ENCODE data around the gene ITGBL1.

The ITGBL1 gene

DNA sequence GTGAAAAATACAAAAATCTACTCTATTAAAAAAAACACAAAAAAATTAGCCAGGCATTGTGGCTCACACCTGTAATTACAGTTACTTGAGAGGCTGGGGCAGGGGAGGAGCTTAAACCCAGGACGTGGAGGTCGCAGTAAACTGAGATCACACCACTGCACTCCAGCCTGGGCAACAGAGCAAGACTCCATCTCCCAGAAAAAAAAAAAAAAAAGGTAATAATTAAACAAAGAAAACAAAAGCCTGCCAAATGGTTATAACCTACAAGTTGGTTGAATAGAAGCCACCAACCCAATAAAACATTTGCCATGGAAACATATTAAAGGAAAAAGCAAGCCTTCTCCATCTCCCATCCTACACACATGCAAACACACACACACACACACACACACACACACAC, 255.2 kb downstream of the ITGBL1 start:
- DNase-seq, result no peak

DNA sequence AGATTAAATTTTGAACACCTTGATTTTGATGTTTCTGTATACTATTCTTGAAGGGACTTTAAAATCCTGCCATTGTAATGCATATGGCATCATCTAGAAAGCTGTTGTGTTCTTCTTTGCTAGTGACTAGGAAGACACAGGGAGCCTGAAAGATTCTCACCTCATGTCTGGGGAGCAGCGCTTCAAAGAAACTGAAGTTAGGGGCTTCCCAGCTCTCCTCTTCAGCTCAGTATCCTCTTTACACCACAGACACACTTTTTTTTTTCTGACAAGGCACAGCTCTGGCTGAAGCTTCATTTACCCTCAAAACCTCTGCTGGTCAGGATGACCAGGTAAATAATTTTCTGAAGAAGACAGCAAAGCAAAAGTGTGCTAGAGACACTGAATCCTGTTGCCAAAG, 255.6 kb downstream of the ITGBL1 start:
- no peak for DNase-seq

DNA sequence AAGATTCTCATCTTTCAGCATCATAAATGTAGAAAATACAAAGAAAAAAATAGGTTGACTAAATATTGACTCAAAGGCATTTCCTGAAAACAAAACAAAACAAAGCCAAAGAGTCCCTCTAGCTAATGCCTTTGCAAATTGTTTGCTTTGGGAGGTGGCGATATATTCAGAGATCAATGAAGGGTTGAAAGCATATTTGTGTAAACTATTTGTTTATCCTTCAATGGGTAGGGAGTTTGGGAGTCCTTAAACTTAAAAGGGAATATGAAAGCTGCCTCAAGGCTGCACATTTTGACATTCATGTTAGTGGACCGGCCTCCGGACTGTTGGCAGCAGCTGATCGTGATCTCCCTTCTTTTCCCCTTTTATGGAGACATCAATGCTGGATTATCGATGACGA, 257.5 kb downstream of the ITGBL1 start:
- DNase-seq, result no peak

DNA sequence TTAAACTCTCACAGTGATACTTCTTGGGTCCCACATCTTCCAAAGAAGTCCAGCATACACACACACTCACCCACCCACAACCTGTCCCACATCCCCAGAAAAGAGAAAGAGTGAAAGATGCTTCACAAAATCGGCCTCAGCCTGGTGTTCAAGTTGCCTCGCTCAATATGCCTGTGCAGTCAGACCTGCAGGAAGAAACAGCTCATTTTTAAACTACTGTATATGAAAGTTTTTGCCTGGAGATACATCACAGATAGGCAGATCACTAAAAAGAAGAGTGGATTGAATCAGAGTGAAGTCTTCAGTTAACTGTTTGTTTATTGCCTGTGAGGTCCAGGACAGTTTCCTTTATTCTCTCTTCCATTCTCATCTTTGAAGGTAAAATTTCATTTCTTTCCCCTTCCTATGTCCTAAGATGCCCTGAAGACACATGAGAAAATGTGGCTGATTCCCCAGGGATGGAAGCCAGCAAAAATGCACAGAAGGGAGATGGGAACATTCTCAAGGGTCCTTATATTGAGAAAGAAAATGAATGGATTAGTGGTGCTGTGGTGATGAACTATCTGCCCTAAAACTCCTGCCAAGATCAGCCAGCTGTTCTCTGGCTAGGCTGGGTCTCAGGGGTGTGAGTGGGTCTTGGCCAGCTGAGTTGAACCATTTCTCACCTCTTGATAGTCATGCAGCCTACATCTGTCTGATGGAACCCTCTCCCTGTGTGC, 259.0 kb downstream of the ITGBL1 start:
- DNase-seq, result no peak

DNA sequence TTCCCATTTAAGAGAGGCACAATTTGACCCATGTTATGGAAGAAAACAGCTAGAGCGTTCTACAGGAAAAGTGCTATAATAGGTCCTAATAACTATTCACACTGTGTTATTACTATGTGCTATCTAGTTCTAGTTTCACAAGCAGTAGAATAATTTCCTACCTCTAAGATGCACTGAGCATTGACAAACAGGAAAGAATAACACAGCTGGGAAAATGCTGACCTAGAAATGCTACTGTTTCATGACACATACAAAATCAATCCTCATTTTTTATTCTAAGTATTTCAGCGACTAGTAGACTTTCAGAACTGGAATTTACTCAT, 259.5 kb downstream of the ITGBL1 start:
- no peak for DNase-seq

DNA sequence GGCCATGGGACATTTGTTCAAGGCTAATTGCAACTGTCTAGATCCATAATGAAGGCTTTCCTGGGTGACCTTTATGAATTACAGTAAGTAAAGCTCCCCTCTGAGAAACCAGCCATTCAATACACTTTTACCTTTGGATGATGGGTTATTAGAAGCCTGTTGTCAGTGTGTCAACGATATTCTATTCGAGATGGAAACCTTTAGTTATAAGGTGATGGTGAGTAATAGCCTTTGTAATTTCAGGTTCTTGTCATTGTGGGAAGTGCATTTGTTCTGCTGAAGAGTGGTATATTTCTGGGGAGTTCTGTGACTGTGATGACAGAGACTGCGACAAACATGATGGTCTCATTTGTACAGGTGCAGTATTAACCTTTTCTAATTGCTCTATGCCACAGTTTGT, 261.7 kb downstream of the ITGBL1 start:
- DNase-seq, result peak; percentile 64

DNA sequence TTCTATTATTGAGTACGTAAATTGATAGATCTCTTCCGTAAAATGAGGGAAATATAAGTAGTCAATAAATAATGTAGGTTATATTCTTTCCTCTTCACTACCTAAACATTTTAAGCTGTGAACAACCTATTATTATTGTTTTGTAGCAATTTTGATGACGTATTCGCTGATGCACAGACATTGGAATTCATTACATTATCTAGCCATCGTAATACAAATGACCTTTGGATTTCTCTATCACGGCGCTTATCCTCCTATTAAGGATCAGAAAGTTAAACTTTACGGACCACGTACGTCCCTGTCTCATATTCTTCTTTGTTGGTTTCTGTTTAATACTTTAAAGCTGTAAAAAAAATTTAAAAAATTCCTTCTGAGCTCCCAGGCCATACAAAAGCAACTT, 264.9 kb downstream of the ITGBL1 start:
- DNase-seq, result no peak

DNA sequence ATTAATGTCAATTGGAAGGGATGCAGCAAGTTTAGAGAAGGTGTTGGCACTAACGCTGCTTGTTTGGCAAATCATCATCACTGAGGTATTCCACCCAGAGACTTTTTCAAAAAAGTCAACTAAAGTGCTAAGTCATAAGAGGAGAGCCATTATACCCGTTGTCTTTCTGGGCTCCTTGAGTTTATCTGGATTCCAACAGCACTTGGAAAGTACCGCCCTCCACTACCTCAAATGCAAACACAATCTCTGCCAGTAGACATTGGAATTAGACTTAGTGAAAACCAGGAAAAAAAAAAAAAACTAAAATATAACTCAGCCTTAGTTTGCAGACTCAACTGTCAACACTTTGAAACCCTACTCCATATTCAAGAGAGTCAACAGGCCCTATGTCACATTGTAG, 266.0 kb downstream of the ITGBL1 start:
- no peak for DNase-seq

DNA sequence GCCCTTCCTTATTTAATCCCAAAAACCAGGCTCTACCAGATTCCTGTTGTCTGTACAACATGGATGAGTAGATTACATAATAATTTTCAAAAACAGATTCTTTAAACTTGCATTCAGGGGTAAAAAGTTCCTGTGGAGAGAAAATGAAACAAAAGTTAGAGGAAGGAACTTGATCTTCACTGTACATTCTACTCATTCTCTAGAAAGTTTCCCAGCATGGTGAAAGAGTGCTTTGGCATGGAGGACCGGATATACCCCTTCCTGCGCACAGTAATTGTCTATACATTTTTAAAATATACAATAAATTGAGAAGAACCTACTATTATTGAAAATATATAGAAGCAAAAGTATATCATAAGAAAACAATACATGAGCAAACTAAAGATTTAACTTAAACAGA, 274.2 kb downstream of the ITGBL1 start:
- DNase-seq, result no peak

DNA sequence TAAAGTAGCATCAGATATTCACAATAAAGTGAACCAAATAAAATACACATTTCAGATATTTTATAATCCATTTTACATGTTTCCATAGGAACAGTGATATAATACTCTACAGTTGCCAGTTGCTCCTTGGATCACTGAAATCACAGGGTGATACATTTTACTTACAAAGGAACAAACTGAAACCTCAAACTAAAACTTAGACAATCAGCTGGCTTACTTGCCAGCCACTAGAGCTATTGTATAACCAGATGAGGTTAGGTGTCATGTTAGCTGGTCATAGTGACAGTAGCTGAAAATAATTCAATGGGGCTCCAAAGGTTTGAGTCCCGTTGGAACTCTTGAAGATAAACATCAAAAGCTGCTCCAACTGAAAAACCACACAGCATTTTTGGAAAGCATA, 274.6 kb downstream of the ITGBL1 start:
- no peak for DNase-seq

DNA sequence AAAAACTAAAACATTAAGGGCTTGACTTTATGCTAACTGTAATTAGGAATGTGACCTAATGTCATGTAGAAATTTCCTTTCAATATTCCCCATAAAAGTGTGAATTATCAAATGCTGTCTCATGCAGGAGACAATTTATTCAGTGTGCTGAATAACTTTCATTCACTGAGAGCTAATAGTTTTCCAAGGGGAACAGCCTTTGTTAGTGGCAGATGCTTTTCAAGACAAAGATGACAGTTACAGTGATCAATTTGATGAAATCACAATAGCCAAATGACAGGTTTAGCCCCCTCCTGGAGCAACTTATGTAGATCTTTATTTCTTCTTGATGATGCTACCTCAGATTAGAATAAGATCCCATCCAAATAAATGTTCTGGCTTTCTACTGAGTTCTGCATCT, 275.5 kb downstream of the ITGBL1 start:
- no peak for DNase-seq

DNA sequence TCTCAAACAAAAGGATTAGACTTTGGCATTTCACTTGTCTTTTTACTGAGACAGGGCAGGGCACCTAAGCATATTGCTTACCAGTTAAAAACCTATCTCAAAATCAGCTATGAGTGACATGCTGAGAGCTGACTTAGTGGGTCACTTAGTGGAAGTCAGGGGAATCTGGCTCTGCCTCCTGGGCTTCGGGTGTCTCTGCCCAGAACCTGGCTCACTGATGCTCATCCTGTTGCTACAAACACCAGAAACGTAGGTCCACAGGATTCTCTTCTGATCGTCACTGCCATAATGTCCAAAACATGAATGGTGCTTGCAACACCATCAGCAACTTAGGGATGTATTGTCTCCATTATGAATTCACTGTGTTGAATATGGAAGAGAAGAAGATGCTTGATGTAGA, 276.1 kb downstream of the ITGBL1 start:
- no peak for DNase-seq

DNA sequence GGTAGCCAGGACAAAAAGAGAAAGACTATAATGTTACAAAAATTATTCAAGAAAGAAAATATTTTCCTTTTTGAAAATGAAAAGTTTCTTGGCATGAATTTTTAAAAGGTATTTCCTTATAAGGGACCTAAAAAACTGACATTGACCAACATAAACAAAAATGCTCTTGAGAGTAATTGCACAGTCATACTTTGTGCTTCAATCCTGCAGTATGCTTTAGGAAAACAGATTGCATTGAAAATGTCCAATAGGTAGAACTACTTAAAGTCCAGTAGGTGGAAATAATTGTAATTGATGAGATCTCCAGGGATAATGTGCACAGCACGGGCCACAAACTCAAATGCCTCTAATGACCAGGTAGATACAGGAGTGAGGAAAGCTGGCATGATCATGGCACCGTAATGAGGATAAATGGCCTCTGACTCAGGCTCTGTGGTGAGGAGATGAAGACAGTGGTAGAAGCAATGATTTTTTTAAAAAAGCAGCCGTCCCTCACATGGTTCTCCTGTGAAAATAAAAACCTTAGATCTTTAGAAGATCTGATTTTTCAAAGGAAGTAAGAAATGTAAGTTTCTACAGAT, 278.0 kb downstream of the ITGBL1 start:
- DNase-seq, result no peak

DNA sequence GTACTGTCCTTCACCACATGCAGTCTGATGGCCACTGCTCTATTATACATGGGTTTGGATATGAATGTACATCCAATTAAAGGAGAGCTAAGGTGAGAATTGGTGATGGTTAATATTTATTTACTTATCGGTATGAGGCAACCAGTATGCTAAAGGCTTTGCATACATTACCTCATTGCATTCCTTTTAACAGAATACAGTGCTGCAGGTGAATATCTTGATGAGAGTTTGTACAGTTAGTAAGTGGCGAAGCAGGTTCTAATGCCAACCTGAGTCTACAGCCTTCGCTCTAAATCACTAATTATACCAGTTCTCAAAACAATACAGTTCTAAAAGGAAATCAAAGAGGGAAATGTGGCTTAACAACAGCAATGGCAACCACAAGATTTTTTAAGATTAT, 284.1 kb downstream of the ITGBL1 start:
- DNase-seq, result no peak

DNA sequence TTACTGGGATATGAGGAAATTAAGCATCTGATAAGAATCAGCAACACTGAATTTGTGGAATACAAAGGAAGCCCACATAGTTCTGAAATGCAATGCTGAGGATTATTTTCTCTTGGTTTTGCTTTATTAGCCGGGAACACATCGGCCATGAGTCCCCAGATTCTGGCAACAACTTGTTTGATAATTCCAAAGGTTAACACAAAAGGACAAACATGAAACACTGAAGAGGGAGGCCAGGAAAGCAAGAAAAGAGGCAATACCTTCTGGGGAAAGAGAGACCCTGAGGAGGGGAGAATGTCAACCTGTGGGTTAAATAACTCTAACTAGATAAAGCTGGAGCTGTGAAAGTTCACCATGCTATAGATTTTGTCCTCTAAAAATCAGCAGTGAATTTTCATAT, 285.9 kb downstream of the ITGBL1 start:
- DNase-seq, result no peak

DNA sequence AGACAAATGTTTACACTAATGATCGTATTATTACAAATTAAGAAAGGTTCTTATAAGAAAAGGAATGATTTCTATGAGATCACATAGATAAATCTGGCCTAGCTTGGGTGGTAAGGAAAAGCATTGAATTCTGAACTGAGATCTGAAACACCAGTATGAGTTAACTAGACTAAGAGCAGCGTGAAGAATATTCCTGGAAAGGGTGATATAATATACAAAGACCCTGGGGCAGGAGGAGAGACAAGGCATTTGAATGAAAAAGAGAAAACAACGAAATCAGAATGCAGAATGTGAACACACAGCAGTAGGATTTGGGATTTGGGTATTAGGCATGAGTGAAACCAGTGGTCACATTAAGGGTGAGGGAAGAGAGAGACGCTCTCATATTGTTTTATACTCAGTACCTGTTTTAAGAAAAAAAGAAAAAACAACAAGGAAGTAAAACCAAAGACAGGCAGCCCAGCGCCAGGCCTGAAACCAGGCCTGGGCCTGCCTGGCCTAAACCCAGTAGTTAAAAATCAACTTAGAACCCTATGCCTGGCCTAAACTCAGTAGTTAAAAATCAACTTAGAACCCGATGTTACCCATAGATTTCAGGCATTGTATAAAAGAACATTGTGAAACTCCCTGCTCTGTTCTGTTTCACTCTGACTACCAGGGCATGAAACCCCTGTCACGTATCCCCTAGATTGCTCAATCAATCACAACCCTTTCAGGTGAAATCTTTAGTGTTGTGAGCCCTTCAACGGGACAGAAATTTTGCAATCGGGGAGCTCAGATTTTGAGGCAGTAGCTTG, 287.1 kb downstream of the ITGBL1 start:
- DNase-seq, result no peak

DNA sequence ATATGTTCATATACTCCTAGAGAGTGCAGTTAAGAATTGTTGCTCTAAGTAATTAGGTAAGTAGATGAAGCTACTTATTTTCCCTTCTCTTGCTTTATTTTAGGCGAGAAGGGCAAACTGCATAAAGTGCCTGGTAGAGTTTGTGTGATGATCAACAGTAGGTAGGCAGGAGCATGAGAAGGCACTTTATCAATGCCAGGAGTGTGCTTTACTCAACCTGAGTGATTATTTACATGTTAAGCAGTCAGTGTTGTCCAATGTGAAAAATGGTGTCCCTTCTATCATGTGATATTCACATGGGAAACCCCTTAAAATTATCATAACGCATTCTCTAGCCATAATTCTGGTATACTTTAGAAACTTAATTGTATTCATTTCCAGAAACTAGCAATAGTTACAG, 294.0 kb downstream of the ITGBL1 start:
- DNase-seq, result no peak

DNA sequence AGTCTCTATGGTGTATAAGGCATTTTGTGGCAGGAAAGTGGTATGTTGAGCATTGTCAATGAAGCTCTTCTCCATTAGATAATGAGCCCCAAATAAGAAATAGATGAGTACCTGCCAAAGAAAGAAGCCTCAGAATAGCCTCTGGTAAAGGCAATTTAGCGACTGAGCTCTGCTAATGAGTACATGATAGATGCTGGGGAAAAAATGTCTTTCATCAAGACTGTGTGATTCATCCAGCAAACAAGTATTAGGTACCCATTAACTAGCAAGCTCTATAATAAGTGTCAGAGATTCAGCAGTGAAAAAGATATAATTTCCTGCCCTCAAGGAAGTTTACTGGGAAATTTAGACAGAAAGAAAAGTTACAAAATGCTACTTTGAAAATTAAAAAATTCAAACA, 294.6 kb downstream of the ITGBL1 start:
- no peak for DNase-seq

DNA sequence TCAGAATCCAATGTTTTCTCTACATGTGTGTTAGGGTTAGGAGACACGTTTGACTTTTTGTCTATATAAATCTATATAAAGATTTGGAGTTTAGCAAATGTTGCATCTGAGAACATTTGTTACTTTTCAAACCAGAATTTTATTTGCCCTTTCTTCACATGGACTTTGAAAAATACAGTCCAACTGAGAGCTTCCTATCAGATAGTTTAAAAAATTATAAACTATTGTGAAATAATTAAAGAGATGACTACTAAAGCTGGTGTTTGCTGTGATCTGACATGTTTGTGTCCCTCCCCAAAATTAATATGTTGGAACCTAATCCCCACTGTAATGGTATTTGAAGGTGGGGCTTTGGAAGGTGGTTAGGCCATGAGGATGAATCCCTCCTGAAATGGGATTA, 297.1 kb downstream of the ITGBL1 start:
- DNase-seq, result no peak

DNA sequence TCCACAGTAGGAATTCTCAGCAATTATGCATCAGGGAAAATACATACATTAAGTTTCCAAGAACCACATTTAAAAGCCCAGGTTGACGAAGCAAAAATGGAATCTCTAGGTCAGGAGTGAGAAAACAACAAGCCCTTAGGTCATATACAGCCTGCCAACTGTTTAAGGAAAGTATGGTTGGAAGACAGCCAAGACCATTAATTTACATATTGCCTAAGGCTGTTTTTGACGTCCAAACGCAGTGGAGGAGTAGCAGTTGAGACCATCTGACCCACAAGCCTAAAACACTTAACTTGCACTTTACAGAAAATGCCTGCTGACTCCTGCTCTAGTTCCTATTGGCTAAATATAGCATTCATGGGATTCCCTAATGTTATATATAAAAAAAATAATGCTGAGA, 299.0 kb downstream of the ITGBL1 start:
- peak; percentile 29 for DNase-seq

DNA sequence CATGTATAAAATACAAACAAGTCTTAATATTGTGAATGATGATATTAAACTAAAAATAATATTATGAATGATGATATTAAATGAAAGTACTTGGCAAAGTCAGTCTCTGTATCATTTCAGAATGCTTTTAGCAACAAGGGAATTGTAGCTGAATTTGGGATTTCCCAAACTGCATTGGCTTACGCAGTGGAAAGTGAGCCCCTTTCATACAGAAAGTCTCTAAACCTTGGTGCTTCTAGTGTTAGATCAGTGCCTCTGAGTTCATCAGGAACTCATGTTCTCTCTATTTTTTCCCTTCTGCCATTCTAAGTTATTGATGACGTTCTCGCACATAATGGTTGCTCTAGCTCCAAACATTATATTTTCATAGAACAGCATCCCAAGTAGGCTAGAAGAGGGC, 300.0 kb downstream of the ITGBL1 start:
- no peak for DNase-seq

DNA sequence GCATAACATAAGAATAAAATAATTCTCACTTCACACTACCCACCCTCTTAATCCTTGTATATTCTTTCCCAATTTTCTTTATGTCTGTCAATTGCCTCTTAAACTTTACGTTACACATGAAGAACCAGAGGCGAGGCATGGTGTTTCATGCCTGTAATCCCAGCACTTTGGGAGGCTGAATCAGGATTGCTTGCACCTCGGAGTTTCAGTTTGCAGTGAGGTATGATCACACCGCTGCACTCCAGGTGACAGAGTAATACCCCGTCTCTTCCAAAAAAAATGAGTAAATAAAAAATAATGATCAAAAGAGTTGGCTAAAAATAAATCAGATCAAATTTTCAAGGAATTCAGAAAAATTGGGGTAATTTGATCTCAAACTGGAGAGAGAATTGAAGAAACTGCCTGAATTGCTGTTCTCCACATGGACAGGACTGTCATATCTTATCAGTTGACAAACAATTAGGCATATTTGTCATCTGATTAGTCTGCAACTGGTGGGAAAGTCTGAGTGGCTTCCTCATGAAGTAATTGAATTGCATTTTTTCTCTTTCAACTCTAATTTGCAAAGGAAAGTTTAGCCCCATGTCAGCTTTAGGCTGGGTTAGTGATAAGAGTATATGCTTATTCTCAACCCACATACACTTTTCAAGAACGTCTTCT, 302.9 kb downstream of the ITGBL1 start:
- DNase-seq, result no peak

DNA sequence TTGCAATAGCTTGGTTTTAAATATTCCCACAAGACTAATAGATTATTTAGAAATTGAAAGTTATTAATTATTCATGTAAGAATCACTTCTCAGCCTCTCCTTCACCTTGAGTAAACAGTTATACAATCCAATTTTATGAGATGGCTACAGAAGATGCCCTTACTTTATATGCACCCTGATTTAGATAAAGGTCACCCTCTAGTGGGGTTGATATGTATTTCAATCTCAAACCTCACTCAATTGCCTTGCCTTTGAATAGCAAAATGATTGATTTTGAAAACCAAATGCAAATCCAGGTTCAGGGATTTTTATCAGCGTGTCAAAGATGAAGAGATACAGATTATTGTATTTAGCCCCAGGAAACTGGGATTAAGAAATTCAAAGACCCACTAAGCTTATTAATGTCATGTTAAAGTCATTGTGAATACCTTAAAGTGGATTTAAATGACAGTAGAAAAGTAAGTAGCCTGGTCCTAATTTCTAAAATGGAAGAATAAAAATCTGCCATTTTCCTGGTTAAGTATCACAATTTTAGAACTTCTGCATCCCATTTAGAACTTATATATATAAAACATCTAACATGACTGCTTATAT, 305.1 kb downstream of the ITGBL1 start:
- DNase-seq, result peak; percentile 57

DNA sequence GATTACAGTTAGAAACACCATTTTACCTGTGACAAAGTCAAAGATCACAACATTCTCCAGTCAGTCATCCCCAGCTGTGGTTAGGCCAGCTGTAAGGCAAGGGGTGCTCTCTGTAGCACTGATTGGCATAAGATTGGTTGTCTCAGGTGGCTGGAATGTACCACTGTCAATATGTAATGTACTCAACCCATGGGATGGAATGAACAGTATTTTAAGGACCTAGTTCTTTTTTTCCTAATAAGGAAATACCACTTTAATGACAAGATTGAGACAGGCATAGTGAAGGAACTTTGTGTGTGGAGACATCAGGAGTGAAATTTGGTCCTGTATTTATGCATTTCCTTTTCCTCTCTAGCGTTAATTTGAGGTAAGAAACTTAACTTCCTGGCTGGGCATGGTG, 310.7 kb downstream of the ITGBL1 start:
- DNase-seq, result no peak
